GM12873 (cell line): ENCODE measurements around the gene RNF157.

Experiments used
- TF ChIP-seq, protein P1 (sequence below): IDR thresholded peaks from 2 replicates; pipeline ENCODE4 v1.5.1; 2012; ENCODE audit warnings: low read depth, mild to moderate bottlenecking, moderate library complexity, low read length, control low read depth; ENCODE audit not compliant: insufficient read depth; ENCODE audit errors: missing control alignments

The RNF157 gene

DNA sequence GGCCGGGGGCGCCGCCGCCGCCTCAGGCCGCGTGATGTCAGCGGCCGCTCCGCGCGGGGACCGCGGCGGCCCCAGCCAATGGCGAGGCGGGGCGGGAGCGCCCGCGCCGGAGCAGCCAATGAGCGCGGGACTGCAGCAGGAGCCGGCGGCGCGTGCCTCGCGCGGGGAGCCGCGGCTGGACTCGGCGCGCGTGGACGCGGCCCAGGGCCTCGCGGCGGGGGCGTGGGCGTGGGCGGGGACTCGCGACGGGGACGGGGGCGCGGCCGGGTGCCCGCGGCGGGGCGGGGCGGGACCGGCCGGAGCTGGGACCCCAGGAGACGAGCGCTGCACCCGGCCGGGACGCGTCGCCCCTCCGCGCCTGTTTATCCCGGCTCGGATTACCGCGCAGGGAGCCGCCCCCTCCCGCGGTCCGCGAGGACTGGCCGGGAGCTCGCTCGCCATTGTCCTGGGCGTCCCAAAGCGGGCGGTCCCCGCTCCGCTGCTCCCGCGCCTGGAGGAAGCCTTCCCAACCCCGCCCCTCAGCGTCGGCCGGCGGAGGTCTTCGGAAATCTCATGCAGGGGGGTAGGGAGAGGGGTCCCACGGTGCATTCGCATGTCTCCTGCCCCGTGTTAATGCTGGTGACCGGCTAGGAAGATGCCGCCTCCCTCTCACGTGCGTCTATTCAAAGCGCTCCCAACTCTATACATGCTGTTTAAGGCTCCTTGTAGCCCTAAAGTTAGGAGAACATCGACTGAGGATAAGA lies at the start of gene RNF157:
Gene RNF157, minus strand, starts transcription at position 33 of the 743 bp plus-strand sequence. CDS start 253 bp downstream, outside the sequence.
- TF ChIP-seq, protein P1, sequence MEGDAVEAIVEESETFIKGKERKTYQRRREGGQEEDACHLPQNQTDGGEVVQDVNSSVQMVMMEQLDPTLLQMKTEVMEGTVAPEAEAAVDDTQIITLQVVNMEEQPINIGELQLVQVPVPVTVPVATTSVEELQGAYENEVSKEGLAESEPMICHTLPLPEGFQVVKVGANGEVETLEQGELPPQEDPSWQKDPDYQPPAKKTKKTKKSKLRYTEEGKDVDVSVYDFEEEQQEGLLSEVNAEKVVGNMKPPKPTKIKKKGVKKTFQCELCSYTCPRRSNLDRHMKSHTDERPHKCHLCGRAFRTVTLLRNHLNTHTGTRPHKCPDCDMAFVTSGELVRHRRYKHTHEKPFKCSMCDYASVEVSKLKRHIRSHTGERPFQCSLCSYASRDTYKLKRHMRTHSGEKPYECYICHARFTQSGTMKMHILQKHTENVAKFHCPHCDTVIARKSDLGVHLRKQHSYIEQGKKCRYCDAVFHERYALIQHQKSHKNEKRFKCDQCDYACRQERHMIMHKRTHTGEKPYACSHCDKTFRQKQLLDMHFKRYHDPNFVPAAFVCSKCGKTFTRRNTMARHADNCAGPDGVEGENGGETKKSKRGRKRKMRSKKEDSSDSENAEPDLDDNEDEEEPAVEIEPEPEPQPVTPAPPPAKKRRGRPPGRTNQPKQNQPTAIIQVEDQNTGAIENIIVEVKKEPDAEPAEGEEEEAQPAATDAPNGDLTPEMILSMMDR = no peak

DNA sequence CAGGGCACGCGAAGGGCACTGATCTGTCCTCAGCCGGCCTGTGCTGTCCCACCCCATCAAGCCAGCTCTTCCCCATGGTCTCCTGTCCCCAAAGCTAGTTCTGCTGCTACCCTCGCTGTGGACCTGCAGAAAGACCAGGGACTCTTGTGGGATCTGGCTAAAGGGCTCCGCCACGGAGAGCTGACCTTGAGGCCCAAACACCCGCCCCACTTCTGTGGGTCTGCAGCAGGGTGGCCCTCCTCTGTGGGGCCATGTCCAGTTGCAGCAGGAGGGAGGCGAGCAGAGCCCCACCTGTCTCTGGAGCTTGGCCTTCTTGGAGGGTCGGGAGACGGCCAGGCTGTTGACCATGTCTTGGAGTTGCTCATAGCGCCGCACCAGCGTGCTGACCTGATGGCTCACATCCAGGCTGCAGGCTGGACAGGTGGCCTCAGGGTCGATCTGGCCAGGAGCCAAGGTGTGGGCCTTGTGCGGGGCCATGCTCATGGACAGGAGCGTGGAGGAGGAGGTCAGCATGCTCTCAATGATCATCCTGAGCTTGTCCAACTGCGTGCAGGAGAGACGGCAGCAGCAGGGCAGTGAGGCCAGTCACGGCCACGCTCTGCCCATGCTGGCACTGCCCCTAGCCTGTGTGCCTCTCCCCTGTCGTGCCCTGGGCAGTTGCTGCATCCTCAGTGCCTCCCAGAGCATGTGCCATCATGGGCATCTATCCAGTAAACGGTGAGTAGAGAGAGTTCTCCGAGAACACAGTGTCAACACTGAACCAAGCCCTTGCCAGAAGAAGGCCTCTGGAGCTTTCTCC lies 41.5 kb upstream of the RNF157 start:
- TF ChIP-seq, protein P1 = no peak

DNA sequence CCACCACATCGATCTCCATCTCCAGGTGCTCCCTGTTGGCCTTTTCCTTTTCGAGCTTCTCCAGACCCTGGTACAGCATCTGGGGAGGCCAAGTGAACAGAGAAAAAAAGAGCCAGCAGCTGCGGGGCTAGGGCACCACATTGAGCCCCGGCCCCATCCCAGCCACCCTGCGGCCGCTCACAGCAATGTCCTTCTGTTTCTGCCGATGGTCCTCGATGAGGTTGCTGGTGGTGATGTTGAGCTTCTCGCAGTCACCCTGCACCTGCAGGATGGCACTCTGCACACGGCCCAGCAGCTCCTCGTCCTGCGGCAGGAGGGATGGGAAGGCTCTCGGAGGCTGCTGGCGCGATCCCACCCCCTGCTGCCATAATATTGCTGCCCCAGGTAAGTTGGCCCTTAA lies 40.4 kb upstream of the RNF157 start:
- TF ChIP-seq, protein P1 = no peak

DNA sequence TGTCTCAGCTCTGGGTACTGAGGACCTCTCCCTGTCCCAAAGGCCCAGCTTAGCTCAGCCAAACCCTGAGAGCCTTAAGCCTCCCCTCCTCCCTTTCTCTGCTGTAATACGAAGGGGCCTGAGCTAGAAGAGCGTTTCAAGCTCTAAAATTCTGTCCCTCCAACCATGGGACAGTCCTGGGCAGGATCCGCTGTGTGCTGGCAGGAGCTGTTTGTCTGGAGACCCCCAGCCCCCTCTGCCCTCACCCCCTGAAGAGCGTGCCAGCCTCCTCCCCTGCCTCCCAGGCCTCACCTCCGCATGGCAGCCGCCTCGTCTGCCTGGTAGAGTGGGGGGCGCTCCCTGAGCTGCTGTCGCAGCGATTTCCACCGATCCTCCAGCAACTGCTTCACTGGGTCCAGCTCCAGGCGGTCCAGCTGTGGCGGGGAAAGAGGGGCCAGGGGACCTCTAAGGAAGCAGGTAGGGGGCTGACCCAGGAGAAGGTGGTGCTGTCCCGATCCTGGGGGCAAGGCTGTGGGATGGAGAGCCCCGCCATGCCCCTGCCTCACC lies 39.5 kb upstream of the RNF157 start:
- TF ChIP-seq, protein P1 = no peak

DNA sequence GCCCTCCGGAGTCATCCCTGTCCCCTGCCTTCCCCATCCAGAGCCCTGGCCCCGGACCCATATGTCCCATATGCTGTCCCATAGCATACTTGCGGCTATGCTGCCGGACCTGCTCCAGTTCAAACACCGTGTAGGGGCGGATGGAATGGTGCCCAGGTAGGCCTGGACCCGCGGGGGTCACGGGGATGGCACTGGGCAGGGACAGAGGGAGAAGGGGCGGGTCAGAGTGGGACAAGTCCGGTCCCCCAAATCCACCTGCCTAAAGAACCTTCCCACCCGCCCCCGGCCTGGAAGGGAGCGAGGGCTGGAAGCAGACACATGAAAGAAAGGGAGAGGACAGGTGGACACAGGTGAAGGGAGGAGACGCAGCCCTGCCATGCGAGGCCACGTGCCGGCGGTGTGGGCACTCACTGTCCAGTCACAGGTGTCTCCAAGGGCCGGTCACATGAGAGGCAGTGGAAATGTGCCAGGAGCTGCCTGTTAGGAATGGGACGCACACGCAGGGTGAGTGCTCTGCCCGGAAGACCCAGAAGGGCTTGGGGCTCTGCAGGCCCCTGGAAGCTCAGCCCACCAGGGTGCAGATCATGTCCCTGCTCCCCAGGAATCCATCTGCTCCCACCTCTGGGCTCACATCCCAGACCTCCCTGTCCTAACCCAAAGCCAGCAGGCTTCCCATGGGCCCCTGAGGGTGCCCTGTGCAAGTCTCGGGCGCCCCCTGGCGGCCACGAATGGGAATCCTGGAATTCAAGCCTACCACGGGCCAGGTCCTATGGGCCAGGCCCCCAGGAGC lies 38.9 kb upstream of the RNF157 start:
- TF ChIP-seq, protein P1 = peak; percentile 96

DNA sequence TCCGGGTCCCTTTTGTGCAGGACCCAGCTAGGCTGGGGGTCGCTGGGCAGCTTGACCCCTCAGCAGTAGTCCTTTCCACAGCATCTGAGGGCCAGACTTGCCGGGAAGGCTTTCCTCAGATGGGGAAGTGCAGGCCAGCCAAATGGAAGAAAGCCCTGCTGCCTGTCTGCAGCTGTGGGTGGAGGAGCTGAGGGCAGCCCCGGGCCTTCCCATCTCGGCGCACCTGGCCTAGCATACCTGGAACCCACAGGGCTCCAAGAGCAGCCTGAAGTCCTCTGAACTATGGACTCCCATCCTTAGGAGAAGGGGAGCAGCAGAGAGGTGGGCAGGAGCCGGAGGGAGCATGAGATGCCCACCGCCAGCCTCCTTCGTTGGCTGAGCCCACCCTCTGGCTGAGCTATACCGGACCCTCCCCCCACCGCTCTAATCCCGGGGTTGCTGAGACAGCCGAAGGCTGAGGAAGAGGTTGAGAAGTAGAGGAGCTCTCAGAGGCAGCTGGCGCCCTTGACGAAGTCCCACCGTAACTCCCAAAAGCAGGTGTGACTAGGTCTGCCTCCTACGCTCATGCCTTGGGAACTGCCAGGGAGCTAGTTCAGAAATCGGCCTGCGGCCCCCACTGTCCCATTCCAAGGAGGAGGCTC lies 38.1 kb upstream of the RNF157 start:
- TF ChIP-seq, protein P1 = no peak
